Stimulated activated CD4-positive, alpha-beta T cell treated with anti-CD3 and anti-CD28 coated beads, Interleukin-2, amount 100 ng/mL, for 4 hours (primary cell): ENCODE results near the gene PHC2.
"Not testable (repeated sequence)": the region's sequence is repeated elsewhere in the genome, so short reads cannot be mapped to it uniquely, and the experiment has no call there.

Source experiments
- DNase-seq: peaks from one replicate; pipeline ENCODE4 v3.0.0-alpha.2; 2020; ENCODE audit warnings: low read depth

The PHC2 gene

GRCh38 chr1:33316601-33317000 lies 114.3 kb downstream of the PHC2 start:
- DNase-seq, result no peak

DNA sequence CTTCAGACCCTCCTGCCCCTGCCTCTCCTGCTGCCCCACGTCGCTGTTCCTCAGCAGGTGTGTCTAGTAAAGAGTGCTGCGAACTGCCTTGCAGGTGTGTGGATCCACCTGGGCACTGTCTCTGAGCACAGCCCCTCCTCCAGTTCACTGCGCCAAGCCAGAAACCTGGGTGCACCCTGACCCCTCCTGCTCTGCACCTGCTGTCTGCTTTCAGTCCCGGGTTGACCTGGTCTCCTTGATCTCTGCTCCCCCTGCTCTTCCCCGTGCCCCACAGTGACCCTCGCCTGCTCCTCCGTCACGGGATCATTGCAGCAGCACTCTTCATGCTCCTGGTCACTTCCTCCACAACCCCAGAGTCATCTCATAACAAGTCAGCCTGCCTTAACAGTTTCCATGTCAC lies 116.5 kb downstream of the PHC2 start:
- no peak for DNase-seq

DNA sequence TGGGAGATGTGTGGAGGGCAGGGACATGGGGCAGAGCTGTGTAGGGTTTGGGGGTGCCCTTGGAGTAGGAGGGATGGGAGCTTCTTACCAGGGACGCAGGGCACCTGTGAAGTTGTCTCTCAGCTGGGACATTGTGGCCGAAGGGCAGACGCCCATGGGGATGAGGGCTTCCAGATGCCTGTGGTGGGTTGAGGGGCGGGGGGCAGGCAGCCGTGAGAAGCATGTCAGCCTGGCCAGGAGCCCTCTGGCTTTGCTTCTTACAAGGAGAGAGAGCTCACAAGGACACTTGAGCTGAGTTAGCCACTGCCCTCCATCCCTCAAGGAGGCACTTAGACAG lies 118.5 kb downstream of the PHC2 start:
- no peak for DNase-seq

DNA sequence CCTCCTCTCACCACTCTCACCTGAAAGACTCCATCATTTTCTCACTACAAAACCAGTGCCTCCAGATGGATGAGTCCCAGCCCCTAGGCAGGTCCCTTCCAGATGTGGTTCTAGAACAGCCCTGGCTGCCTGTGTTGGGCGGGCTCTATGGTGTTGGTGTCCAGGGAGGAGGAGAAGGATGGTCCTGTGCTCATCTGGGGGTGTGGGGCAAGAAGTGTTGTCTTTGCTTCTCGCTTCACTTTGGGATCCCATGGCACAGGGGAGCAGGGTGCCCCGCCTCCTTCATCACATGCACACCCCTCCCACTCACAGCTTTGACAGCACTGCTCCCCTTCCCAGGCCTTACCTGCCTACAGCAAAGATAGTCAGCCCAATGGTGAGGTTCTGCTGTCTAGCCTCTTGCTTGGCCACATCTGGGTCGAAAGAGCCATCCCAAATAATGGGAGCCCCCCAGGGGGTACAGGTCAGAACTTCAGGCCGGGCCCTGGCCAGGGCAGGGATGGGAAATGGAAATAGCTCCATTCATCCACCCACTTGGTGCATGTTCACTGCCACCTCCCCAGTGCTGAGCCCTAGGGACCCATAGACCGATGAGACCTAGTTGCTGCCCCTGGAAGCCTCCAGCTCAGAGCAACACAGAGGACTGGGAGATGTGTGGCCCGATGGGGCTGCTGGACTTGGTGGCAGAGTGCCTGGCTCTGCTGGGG lies 119.0 kb downstream of the PHC2 start:
- no peak for DNase-seq

GRCh38 chr1:33310702-33311101 lies 120.2 kb downstream of the PHC2 start:
- DNase-seq, result no peak

DNA sequence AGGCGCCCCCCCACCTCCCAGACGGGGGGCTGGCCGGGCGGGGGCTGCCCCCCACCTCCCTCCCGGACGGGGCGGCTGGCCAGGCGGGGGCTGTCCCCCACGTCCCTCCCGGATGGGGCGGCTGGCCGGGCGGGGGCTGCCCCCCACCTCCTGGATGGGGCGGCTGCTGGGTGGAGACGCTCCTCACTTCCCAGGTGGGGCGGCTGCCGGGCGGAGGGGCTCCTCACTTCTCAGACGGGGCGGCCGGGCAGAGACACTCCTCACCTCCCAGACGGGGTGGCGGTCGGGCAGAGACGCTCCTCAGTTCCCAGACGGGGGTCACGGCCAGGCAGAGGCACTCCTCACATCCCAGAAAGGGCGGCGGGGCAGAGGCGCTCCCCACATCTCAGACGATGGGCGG lies 121.5 kb downstream of the PHC2 start:
- DNase-seq, result not testable (repeated sequence)

GRCh38 chr1:33307494-33307864 lies 123.4 kb downstream of the PHC2 start:
- no peak for DNase-seq

GRCh38 chr1:33306653-33307493 lies 124.0 kb downstream of the PHC2 start:
- DNase-seq, result no peak

- no peak for DNase-seq
Measured at GRCh38 chr1:33305816-33306652, 124.9 kb downstream of the PHC2 start.

- no peak for DNase-seq
Measured at GRCh38 chr1:33305016-33305415, 125.9 kb downstream of the PHC2 start.

DNA sequence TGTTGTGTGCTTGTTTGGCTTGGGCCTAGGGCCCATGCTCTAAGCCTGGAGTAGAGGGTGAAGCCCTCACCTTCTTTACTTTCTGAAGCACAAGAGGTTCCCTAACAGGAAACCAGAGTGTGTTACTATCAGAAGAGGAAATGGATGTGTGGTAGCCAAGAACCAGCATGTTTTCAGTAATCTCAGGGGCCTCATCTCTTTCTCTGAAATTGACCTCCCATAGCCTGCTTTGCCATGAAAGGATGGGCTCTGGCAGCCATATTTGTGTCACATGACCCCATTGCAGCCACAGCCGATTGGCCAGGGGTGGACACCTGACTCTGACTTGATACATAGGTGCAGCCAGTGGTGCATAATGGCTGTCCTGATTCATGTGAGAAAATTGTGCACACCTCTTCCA lies 128.6 kb downstream of the PHC2 start:
- no peak for DNase-seq

DNA sequence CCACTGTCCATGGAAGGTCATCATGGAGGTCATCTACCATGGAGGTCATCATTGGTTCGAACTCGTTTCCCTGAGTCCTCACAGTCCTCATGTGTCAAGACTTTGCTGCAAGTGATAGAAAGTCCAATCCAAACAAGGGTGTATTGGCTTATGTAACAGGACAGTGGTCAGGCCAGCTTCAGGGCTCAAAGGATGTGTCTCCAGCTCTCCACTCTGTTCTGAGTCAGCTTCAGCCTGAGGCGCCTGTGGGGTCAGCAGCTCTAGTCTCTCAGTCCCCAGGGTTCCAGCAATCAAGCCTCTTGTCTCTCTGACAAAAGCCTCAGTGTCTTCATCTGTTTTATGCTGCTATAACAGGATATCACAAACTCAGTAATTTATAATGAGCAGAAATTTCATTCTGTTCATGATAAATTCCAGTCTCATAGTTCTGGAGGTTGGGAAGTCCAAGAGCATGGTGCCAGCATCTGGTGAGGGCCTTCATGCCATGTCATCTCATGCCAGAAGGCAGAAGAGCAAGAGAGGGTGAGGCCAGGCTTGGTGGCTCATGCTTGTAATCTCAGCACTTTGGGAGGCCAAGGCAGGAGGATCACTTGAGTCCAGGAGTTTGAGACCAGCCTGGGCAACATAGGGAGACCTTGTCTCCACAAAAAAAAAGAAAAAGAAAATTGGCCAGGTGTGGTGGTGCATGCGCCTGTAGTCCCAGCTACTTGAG lies 129.5 kb downstream of the PHC2 start:
- no peak for DNase-seq

GRCh38 chr1:33300673-33301072 lies 130.2 kb downstream of the PHC2 start:
- no peak for DNase-seq

- no peak for DNase-seq
Measured at GRCh38 chr1:33299461-33300155, 131.3 kb downstream of the PHC2 start.

GRCh38 chr1:33298623-33299277 lies 132.1 kb downstream of the PHC2 start:
- peak; percentile 30 for DNase-seq

DNA sequence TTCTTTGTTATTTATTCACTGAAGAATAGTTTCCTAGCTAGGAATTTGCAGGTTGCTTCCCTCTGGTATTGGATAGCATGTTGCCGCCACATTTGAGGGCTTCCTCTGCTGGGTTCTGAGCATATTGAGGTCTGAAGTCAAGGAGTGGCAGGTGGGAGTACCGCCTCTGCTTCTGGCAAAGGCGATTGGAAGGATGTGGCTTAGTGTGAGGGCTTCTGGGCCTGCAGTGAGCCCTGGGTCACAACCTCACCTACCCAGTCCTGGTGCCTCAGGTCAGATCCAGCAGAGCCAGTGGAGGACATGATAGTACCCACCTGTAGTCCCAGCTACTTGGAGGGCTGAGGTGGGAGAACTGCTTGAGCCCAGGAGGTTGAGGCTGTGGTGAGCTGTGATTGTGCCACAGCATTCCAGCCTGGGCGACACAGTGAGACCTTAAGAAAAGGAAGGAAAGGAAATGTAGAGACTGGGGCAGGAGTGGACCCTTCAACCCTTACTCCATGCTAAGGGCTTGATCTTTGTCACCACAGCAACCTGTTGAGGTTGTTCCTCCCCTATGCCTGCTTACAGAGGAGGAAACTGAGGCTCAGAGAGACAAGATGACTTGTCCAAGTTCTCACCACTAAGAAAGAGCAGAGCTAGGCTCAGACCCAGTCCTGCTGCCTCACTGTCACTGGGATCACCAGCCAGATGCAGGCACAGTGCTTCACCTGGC lies 132.8 kb downstream of the PHC2 start:
- DNase-seq, result no peak

GRCh38 chr1:33296824-33297223 lies 134.1 kb downstream of the PHC2 start:
- no peak for DNase-seq

DNA sequence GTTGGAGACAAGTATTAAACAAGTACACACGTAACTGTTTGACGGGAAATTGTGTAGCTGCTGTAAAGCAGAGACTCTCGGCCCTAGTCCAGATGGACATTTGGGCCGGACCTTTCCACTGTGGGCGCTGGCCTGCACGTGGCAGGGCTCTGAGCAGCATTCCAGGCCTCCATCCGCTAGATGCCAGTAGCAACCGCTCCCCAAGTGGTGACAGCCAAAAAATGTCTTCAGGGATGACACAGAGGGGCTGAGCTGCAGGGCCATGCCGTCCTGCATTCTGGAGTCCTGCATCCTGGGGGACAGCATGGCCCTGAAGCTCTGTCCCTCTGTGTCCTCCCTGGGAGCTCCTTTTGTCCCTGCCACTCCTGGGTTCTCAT lies 134.8 kb downstream of the PHC2 start:
- DNase-seq, result no peak

GRCh38 chr1:33295450-33296081 lies 135.3 kb downstream of the PHC2 start:
- peak; percentile 74 for DNase-seq

GRCh38 chr1:33295023-33295422 lies 135.9 kb downstream of the PHC2 start:
- DNase-seq, result no peak
